OCI-M2 (cell line): ENCODE data around the gene TM9SF2.
"Not testable (repeated sequence)": the region's sequence is repeated elsewhere in the genome, so short reads cannot be mapped to it uniquely, and the experiment has no call there.

Experiments used
- DNase-seq: peaks from one replicate; lab custom pipeline; 2025; ENCODE audit not compliant: unreplicated experiment; lab: John Stamatoyannopoulos, UW

TM9SF2 gene

DNA sequence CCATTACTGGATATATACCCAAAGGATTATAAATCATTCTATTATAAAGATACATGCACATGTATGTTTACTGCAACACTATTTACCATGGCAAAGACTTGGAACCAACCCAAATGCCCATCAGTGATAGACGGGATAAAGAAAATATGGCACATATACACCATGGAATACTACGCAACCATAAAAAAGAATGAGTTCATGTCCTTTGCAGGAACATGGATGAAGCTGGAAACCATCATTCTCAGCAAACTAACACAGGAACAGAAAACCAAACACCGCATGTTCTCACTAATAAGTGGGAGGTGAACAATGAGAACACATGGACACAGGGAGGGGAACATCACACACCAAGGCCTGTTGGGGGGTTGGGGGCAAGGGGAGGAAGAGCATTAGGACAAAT lies 9.5 kb upstream of the TM9SF2 start:
- DNase-seq: not testable (repeated sequence)

- no peak for DNase-seq
Measured at GRCh38 chr13:99495466-99496183, 5.6 kb upstream of the TM9SF2 start.

GRCh38 chr13:99496184-99497142 lies 4.8 kb upstream of the TM9SF2 start:
- DNase-seq: peak; percentile 48

DNA sequence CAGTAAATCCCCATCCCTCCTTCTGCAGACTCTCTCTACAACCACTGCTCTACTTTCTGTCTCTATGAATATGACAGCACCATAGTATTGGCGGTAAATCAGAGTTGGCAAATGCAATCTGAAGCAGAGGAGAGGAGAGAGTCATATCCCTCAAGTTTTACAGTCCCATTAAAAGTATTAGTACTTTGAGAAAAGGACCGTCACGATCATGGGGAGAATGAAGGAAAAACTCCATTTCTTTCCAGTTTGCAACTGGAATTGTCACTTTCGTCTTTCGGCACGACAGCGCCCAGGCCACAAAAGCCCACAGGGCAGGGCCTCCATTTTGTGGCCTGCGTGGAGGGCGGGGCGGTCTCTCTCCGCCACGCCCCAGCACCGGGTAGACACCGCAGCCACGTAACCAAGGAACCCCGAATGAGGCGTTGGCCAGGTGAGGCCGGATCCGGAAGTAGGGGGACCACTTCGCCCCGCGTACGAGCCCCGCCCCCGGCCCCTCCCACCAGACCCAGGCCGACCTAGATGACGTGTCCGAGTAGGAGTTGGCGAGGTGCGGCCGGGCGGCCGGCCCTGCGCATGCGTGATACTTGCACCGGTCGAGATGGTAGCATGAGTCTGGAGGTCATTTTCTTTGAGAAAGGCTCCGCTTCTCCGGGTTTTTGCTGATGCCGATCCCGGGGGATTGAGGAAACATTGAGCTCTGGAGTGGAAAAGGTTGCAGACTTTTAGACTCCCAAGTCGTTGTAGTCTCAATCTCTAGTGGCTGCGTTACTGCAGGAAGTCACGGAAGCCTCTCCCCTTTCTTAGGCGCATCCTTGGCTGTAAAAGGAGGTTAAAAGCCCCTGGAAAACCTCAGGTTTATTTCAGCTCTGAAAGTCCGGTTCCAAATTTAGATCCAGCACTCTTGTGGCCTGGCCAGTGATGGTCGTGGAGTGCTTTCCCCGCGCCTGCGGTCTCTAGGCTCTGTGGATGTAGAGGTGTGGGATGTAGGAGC lies 2.8 kb upstream of the TM9SF2 start:
- peak; percentile 75 for DNase-seq

- DNase-seq: no peak
Measured at GRCh38 chr13:99500839-99501183, 461 bp upstream of the TM9SF2 start.

DNA sequence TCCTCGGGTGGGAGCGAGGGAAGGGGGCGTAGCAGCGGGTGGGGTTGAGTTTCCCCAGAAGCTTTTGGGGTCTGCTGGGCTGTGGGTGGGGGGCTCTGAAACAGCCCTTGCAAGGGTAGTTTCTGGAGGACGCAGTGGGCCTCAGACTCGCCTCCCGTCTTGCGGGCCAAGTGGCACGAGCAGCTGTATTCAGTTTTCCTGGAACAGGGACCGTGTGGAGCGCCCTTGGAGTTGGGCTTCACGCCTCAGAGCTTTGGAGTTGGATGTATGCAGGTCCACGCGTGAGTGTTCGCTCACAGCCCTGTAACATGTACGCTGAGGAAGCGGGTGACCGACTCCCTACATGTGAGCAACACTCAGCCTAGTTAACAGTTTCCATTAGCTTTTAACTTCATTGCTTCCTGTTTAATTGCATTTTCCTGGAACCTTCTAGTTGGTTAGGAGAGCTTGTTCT lies 603 bp downstream of the TM9SF2 start:
- no peak for DNase-seq

DNA sequence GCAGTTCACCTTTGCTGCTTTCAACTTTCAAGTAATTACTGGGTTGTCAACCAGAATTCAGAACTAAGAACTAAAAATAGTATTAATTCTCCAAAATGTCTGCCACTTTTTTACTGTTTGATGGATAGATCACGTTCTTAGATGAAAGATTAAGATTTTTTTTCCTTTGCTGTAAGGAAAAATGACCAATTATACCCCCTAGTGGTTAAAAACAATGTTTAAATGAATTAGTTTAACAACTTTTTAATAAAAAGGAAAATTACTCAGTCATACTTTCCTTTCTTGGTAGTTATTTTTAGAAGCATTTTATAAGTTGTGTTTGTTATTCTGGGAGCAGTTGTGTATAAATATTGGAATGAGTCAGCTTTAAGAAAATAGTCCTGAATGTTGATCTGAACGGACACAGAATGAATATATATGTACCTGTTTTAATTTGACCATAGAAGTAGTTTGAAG lies 4.6 kb downstream of the TM9SF2 start:
- no peak for DNase-seq

DNA sequence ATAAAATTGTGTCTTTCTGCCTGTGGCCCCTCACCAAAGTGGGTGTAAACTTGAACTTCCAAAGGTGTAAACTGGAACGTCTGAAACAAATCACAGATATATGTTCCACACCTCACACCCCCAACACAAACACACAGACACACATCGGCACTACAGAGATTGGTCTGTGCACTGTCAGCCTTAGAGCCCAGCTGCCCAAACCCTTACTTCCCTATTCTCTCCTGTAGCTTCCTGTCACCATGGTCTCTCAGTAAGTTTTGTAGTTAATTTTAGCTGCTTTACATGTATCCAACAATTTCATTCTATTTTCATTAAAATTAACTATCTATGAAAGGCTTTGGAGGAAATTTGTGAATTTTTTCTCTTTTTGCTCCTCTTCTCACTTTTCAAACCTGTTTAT lies 5.4 kb downstream of the TM9SF2 start:
- no peak for DNase-seq

GRCh38 chr13:99507054-99507453 lies 5.8 kb downstream of the TM9SF2 start:
- DNase-seq: no peak

- DNase-seq: no peak
Measured at GRCh38 chr13:99507551-99507950, 6.3 kb downstream of the TM9SF2 start.

GRCh38 chr13:99507986-99508385 lies 6.7 kb downstream of the TM9SF2 start:
- DNase-seq: no peak

- DNase-seq: no peak
Measured at GRCh38 chr13:99509479-99509878, 8.2 kb downstream of the TM9SF2 start.

- DNase-seq: no peak
Measured at GRCh38 chr13:99514801-99515200, 13.5 kb downstream of the TM9SF2 start.

GRCh38 chr13:99516153-99516929 lies 15.1 kb downstream of the TM9SF2 start:
- no peak for DNase-seq

DNA sequence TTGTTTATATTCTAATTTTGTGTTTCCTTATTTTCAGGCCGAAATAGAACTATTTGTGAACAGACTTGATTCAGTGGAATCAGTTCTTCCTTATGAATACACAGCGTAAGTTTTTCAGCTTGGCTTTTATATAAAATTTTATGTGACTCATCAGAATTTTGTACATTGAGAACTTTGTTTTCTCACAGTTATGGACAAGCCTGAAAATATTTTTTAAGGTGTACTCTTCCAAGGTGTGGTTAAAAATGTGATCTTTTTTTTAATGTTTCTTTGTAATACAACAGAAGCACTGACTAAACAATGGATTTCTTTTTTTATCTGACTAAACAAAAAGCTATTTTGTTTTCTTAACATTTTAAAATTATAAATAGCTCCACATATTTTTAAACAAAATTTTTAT lies 16.3 kb downstream of the TM9SF2 start:
- DNase-seq: no peak

DNA sequence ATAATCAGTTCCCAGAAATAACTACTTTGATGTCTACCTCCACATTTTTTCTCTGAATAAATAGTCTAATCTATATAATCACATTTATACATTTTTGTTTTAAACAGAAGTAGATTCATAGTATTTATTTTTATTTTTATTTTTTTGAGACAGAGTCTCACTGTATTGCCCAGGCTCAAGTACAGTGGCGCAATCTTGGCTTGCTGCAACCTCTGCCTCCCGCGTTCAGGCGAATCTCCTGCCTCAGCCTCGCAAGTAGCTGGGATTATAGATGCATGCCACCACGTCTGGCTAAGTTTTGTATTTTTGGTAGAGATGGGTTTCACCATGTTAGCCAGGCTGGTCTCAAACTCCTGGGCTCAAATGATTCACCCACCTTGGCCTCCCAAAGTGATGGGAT lies 16.7 kb downstream of the TM9SF2 start:
- no peak for DNase-seq

DNA sequence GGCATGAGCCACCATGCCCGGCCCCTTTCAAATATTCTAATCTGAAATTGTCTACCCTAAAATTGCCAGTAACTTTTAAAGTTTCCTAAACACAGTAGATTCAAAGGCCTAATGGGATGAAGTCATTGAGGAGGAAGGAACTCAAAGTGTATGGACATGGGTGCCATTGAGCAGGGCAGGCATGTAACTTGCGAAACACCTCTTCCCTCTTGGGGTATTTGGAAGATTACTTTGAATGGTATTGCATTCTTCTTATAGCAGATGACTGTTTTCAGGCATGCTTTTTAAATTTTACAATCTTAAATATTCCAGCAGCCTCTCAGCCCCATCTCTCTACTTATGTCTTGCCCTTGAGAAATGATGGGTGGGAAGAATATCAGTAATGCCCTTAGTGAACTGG lies 21.0 kb downstream of the TM9SF2 start:
- no peak for DNase-seq

- no peak for DNase-seq
Measured at GRCh38 chr13:99523838-99524237, 22.6 kb downstream of the TM9SF2 start.

DNA sequence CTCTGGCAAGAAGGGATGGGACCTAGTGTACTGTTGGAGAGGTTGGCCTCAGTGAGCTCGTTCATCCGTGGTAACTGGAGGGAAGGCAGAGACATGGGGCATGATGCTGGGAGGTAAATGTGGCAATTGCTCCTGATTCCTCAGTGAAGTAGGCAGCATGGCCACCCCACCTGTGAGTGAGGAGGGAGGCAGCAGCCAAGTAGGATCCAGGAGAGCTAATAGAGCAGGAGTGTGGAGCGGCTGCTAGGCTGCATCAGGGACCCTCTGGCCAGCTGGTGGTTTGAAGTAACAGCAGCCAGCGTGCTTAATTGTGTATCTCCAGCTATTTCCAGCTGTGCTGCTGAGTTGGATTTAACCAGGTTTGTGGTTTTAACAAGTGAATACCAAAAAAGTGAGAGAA lies 24.7 kb downstream of the TM9SF2 start:
- DNase-seq: no peak

DNA sequence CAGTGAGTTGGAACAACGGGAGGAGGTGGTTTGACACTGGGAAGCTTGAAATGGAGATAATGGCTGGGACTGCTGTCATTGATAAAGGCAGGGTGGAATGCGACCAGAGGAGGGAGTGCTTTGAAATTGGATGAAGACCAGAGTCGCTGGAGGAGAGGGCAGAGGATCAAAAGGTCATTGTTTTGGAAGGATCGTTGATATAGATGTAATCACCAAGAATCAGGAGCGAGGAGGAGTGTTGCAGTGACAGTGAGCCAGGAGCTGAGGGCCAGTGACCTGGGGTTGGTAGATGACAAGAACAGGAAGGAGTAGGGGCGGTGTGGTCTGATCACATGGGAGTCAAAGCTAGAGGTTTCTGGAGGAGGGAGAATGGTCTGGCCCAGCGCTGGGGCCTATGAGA lies 25.3 kb downstream of the TM9SF2 start:
- peak; percentile 69 for DNase-seq
